AG04449 (cell line): ENCODE results near the gene TRABD.

ENCODE experiments used
- CTCF ChIA-PET: fragments of 350-600 bp; formaldehyde crosslinking; extraction: SDS; loops from one replicate; lab custom pipeline; 2021; ENCODE audit warnings: antibody characterized with exemption; lab: Yijun Ruan, JAX
- POLR2A ChIA-PET: fragments of 400-600, 350-600 bp; formaldehyde crosslinking; extraction: SDS; loops from one replicate; lab custom pipeline; 2020; ENCODE audit warnings: antibody characterized with exemption, inconsistent platforms; lab: Yijun Ruan, JAX
- DNase-seq: peaks from one replicate; pipeline ENCODE4 v3.0.0-alpha.2; 2010; ENCODE audit warnings: low read depth, low spot score
- H3K4me3 ChIP-seq: 2 replicates; pipeline ENCODE4 v1.5.1; 2011; ENCODE audit warnings: low read depth, mild to moderate bottlenecking, control low read depth, low read length
- CTCF ChIP-seq: IDR thresholded peaks from one replicate; pipeline ENCODE4 v1.5.1; 2011; ENCODE audit warnings: mild to moderate bottlenecking, moderate library complexity, low read length, control low read depth, inconsistent platforms; ENCODE audit not compliant: insufficient read depth; ENCODE audit errors: missing control alignments

The TRABD gene

GRCh38 chr22:50173311-50173982 is 12.3 kb upstream of the TRABD start:
- CTCF ChIA-PET: interaction anchor here (1.4 kb wide), 1 partner anchor 11 kb away, joined by 3 read pairs; no protein-coding TSS in a partner anchor
- TF ChIP-seq CTCF: no peak
- POLR2A ChIA-PET: no interaction called here
- no peak overlapping the region for H3K4me3 ChIP-seq
- DNase-seq: no peak

- CTCF ChIA-PET: interaction anchor here (1.4 kb wide), 1 partner anchor 11 kb away, joined by 3 read pairs; no protein-coding TSS in a partner anchor
- TF ChIP-seq CTCF: no peak
- POLR2A ChIA-PET: interaction anchor here (0.7 kb wide), 1 partner anchor 218 kb away, joined by 3 read pairs; no protein-coding TSS in a partner anchor
- H3K4me3 ChIP-seq: no peak overlapping the region
- DNase-seq: no peak
Observed at GRCh38 chr22:50173983-50174355, 11.7 kb upstream of the TRABD start.

GRCh38 chr22:50174382-50175190 is 11.1 kb upstream of the TRABD start:
- CTCF ChIA-PET: interaction anchor here (1.4 kb wide), 1 partner anchor 10 kb away, joined by 3 read pairs; no protein-coding TSS in a partner anchor
- POLR2A ChIA-PET: interaction anchor here (0.7 kb wide), 1 partner anchor 219 kb away, joined by 3 read pairs; no protein-coding TSS in a partner anchor
- H3K4me3 ChIP-seq: no peak overlapping the region
- DNase-seq: no peak
- no peak for TF ChIP-seq CTCF

- no peak for TF ChIP-seq CTCF
- no peak overlapping the region for H3K4me3 ChIP-seq
- DNase-seq: no peak
- CTCF ChIA-PET: interaction anchor here (1.4 kb wide), 1 partner anchor 9 kb away, joined by 3 read pairs; no protein-coding TSS in a partner anchor
- POLR2A ChIA-PET: no interaction called here
Observed at GRCh38 chr22:50175191-50175461, 10.6 kb upstream of the TRABD start.

- TF ChIP-seq CTCF: no peak
- ChIA-PET POLR2A (no interaction called here), CTCF (no interaction called here)
- H3K4me3 ChIP-seq: no peak overlapping the region
- DNase-seq: no peak
Observed at GRCh38 chr22:50175921-50176849, 9.5 kb upstream of the TRABD start.
